GM19023 (cell line): Measurements from ENCODE around the gene RBMS3.
"Not testable (repeated sequence)": the region's sequence is repeated elsewhere in the genome, so short reads cannot be mapped to it uniquely, and the experiment has no call there.

Source experiments
- ATAC-seq: cut with Tn5 transposase; IDR thresholded peaks from one replicate; pipeline ENCODE4 v1.9.1; 2021; ENCODE audit warnings: mild to moderate bottlenecking, moderate library complexity; ENCODE audit not compliant: unreplicated experiment

The RBMS3 gene

DNA sequence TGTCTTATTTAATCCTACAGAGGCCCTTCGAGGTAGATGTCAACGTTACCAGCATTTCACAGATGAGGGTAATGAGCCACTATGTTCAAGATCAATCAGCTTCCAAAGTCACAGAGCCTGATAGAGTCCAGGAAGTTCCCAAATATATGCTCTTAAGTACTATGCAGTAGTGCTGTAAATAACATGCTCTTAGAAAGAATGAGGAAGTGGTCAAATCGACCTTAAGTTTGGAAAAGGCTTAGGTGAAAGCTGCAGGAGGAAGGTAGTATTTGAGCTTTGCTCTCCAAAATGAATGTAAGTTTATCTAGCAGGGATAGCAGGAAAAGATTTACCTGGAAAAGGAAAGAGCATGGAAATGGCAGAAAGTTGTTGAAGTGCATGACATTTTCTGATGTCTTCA lies 234.0 kb downstream of the RBMS3 start:
- no peak for ATAC-seq

DNA sequence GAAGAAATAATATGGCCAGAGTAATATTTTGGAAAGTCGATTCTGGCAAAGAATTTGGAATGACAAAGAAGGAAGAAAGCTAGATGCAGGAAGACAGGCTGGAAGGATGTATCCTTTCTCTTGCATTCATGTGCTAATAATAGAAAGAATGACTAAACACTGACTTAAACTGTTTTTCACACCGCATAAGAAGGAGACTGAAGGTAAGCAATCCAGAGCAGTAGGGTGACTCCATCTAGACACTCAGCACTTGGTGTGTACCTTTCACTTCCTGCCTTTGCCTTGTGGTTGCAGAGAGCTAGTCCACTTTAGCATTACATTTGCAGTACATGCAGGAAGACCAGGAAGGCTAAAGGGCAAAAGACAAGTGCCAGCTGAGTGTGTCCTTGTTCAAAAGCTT lies 234.6 kb downstream of the RBMS3 start:
- ATAC-seq: no peak

DNA sequence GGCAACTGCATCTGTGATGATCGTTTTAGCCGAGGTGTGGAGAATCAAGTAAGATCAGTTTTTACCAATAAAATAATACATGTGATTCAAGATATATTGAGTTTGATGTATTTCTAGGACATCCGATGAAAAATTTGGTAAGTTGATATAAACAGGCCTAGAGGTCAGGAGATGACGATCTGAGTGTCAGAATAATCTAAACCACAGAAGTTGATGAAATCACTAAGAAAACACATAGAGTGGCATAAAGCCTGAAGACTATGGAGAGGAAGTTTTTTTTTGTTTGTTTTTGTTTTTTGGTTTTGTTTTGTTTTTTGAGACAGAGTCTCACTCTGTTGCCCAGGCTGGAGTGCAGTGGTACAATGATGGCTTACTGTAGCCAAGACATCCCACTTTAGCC lies 235.3 kb downstream of the RBMS3 start:
- ATAC-seq: no peak

DNA sequence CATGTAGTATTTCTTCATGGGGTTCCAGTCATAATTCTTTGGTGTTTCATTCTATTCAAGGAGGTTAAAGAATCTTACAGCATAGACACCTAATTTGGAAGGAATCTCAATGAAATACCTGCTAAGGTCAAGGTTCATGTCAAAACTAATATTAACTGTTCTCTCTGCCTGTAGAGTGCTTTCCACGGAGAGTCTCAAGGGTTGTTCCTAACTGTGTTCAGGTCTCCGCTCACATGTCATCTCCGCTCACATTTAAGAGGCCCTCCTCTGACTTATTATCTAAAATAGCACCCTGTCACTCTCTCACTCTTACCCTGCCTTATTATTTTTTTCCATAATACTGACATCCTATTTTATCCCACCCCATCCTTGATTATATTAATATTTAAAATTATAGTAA lies 239.9 kb downstream of the RBMS3 start:
- ATAC-seq: no peak

DNA sequence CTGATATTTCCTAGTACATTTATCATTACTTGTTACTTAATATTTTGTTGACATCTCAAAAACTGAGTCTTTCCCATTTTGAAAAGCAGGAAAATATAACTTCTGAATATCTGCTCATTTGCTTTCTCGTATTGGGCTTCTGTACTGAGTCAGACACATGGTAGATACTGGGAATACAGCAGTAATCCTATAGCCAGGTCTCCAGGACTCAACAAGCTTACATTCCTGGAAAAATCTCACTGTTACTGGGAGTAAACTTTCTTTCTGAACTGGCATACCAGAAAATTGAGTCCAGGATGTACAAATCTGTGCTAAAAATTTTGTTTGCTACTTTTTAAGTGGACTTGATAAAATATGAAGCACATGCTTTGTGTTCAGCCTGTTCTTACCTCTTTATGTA lies 240.4 kb downstream of the RBMS3 start:
- ATAC-seq: no peak

DNA sequence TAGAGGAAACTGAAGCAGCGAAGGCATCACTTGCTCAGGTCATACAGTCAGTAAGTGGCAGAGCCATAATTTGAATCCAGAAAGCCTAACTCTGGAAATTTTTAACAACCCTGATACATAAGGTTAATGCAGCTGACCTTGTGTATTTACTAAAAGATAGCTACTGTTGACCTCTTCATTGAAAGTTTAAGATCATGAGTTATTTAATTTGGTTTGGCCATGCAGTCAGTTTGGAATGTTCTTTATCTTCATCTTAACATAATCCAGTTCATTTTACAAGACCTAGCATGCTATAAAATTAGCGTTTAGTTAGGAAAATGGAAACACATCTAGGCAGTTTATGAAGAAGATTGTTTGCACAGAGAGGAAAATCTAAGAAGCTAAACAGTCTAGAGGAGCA lies 240.9 kb downstream of the RBMS3 start:
- ATAC-seq: no peak

DNA sequence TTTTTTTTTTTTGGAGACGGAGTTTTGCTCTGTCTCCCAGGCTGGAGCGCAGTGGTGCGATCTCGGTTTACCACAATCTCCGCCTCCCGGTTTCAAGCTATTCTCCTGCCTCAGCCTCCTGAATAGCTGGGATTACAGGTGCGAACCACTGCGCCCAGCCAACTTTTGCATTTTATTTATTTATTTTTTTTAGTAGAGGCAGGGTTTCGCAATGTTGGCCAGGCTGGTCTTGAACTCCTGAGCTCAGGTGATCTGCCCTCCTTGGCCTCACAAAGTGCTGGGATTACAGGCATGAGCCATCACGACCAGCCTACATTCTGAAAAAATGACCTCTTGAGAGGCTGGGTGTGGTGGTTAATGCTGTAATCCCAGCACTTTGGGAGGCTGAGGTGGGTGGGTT lies 243.6 kb downstream of the RBMS3 start:
- not testable (repeated sequence) for ATAC-seq

DNA sequence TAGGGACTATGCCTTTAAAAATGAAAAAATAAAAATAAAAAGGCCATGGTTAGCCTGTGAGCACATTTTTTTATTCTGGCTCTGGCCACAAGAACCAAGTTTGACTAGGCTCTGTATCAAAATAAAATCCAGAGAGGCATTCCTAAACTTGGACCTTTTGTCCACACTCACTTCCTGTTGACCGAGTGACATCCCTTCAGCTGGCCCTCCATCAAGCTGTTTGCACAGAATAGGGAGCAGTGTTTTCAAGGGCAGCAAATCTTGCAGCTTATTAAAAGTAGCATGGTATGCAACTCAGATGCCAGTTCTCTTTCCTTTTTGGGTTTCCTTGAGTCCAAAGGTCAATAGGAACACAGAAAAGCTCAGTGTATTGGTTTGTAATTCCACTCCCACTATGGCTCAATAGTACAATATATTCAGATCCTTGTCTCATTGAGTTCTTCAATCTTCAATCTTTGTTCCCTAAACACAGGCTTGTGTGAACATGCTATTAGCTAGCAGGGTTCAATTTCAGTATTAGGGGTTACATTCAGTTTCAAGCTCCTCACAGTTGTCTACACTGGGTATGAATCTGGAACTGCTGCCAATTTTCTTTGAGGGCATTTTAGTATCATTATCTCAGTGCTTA lies 244.5 kb downstream of the RBMS3 start:
- ATAC-seq: no peak

DNA sequence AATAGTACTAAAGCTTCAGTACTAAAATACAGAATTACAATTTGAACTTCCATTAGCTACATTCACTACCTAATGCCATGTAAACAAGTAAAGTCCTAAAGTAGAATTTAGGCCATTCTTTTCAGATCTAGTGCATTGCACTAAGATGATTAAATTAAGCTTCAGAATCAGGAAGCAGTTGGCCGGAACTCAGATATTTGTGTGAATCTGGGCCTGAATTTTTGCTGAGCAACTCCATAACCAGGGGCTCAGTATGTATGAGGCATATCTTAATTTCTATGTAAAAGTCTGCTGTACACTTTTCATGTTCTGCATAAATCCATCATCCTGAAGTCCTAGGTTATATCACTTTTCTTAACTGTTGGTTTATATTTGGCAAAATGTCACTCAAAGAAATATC lies 246.4 kb downstream of the RBMS3 start:
- ATAC-seq: no peak

DNA sequence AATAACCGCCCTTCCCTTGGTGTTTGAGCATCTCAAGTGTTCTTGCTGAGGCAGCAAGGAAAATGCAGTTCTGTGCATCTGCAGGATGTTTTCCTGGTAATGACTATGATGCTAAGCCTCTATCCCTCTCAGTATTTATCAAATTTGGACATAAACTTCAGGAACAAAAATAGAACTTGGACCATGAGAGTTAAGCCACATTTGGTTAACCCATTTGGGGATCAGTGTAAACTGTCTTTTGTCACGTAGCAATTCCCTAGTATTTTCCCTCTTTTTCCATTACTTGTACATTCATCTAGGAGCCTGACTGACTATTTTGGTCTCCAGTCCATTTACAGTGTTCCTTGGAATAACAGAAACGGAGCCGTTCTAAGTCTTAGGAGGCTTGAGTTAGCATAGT lies 250.8 kb downstream of the RBMS3 start:
- ATAC-seq: no peak

DNA sequence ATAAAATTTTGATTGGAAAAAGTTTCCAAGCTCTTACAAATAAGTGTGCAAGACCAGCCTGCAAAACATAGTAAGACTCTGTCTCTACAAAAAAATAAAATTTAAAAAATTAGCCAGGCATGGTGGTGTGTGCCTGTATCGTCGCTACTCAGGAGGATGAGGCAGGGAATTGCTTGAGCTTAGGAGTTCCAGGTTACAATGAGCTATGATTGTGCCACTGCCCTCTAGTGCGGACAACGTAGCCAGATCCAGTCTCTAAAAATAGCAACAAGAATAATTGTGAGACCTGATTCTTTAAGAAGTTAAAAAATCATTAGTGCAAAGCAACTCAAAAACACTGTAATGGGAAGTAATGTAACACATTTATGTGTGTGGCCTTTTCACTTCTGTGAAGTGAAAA lies 251.6 kb downstream of the RBMS3 start:
- ATAC-seq: no peak

DNA sequence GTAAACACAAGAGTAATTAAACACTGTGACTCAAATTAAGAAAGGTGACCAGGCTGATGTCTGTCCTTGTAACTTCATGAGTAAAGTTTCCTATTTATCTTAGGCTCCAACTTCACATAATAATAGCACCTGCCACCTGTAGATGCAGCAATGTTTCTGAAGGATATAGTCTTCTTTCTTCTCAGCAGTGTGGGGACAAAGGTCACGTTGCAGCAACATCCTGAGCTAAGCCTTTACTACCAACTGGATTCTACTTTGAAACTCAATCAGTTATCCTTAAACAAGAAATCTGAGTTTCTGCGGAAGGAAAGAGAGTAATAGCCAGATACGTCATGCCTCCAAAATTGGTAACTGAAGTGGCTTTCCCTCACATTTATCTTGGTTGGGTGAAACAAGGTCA lies 253.1 kb downstream of the RBMS3 start:
- ATAC-seq: no peak

DNA sequence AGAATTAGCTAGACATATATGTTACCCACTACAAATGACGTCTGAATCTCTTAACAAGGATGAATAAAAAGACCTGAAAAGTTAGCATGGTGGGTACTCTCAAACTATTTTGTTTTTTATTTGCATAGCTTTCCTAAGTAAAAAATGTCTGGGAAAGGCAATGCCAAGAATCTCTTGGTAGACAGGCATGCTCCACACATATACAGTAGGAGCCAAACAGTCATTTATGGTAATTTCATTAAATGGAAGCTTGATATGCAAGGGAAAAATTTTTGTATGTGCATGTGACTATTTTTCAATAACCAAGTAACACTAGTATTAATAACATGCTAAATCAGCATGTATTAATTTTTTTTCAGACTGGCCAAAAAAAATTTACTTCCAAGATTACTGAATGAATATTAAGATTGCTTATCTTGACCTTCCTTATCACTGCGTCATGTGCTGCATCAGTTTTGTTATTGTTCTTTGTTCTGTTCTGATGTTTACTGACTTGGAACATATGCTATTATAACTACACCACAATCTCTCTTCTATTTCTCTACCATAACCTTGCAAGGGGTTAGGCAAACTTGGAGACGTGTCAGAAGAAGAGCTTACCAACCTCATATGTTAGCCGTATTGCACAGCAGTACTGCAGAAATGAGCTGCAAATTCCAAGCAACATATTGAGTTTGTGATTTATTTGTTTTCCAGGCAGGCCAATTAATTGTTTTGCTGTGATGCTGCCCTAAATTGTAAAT lies 255.3 kb downstream of the RBMS3 start:
- ATAC-seq: no peak

DNA sequence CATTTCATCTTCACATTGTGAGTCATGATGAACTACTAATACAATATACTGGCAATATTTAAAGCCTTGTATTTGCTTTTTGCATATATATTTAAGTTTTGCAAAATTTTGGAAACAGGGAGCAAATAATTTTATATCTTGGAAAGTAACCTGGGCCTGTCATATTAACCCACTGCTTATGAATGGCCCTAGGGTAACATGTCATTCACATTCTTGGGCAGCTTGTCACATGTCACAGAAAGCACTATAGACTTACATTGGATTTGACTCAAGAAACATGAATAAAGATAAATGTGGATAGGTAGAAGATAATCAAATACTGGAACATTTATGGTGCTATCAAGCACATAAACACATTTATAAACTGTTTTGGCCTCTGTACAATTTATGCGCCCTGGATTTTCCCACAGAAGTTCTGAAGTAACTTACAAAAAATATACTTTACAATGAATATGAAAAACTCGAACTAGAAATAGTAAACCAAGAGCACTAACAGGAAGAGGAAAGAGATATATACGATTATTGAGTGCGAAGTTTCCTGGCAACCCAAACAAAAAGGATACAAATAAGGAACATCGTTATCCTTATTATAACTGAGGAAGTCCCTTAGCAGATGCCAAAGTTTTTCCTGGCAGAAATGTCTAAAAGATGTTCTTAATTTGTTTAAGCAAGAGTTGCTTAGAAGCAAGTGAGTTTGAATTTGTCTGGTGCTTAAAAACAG lies 257.2 kb downstream of the RBMS3 start:
- ATAC-seq: no peak

DNA sequence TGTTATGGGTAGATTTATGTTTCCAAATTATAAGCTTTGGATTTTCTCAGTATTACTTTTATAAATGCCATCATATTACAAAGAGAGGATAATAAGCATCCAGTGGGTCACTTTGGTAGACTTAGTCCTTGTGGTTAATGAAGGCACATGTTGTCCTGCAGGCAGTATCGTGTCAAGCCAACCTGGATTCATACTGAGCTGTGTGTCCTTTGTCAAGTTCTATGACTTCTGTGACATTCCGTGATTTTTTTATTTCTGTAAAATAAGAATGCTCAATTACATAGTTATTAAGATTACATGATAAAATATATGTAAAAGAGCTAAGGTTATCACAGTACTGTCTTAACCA lies 257.7 kb downstream of the RBMS3 start:
- ATAC-seq: no peak

DNA sequence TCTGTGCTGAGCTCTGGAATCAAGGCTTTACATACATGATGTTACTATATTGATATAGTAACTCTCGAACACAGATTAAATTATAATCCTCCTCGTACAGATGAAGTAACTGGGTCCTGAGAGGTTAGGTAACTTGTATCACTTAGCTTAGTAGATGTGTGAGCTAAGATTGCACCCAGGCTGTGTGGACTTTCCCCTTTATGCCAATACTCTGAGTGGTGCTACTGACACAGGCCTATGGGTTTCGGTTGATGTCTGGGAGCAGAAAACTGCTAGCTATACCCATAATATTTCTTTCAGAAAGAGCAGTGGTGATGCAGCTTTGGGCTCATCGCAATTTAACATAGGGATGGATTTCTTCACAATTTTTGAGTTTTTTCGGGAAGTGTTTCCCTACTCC lies 259.7 kb downstream of the RBMS3 start:
- no peak for ATAC-seq

DNA sequence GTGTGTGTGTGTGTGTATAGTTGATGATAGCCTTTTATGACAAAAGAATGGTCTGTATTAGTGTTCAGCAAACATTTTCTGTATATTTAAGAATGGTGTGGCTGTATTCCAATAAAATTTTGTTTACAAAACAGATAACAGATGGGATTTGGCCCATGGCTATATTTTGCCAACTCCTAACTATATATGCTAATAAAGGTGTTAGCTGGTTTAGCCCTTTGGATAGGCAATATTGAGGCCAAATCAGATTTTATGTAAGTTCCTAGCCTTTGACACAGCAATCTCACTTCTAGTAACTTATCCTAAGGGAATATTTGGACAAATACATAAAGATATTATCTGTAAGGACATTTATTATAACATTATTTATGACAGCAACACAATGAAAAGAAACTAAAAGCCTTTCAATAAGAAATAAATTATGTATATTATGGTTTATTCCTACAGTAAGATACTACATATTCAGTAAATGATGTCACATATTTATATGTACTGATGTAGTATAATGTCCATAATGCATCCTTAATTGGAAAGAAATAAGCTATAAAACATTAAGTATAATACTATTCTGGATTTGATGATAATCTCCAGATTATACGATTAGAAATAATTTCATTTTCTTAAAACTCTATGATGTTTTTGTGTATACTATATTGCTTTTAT lies 264.0 kb downstream of the RBMS3 start:
- no peak for ATAC-seq

DNA sequence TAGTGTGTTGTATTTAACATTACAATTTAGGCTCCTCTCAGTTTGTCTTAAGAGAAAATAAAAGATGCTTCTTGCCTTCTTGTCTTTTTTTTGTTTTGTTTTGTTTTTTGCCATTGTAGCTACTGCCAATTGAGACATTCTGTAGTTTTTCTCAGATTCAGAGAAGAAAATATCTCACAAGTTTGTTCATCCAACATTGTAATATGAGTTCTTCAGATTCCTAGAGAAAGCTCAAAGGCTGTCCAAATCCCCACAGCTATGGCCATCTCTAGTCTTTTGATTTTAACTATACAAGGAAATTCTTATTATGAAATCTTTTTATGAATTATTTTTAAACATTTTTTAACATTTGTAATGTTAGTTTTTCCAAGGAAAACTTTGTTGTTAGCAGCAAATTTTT lies 264.7 kb downstream of the RBMS3 start:
- ATAC-seq: no peak

DNA sequence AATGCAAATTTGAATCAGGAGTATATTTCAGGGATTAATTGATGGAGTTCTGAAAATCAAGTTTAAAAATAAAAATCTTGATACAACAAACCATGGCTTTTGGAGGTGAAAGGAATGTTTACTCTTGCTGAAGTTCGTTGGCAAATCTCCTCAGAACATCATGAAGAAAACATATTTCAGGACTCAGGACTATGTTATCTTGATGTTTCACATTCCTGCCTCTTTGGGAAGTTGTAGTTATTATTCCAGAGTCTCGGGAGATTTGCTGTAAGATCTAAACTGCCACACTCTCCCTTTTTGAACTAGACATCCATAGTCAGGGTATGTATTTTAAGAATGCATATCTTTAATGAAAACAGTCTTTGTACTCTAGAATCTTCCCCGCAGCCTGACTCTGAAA lies 271.2 kb downstream of the RBMS3 start:
- ATAC-seq: no peak

DNA sequence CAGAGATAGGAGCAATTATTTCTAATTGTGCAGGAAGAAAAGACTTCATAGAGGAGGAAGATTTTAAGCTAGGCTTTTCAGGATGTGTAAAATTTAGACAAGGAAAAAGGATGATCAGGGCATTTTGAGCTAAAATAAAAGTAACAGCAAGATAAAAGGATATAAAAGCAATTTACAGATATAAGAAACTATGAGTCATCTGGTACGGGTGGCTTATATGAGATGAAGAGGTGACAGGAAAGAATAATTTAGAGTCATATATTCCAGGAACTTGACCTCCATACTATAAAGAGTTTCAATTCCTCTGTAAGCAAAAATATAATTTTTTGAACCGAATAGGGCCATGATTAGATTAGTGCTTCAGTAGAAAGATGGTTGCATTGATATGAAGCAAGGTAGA lies 273.7 kb downstream of the RBMS3 start:
- ATAC-seq: no peak

DNA sequence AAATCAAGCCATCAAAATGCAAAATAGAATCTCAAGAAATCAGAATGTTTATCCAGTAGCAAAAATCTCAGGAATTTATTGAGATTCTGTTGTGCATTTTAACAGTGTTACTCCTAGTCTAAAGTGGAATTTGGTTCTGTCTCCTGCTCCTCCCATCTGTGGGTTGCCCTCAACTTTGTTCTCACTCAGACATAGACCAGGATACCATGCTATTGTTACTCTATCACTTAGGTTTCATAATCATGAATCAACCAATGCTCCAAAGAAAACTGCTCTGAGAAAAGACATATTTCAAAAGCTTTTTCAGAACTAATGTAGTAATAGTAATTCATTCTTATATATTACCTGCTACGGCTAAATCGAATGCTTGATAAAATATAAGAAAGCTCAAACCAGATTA lies 274.7 kb downstream of the RBMS3 start:
- ATAC-seq: no peak

DNA sequence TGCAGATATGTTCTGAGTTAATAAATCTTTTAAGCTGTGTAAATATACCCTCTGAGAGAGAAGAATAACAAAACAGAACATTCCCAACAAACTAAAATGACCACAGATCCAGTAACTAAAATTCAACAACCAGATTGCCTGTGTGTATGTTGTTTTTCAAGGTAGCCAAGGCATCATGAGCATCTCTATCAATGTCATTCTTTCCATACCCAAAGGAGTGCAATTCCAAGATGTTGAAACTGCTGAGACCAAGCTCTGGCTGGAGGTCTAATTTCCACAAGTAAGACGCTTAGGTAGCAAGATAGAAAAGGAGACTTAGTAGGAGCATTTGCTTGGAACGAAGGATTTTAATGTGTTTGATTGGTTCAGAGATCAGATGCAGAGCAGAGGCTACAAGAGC lies 276.3 kb downstream of the RBMS3 start:
- ATAC-seq: no peak
